GM04504 (cell line): Measurements from ENCODE around the gene SLC11A1.

Experiments used
- DNase-seq: peaks from one replicate; pipeline ENCODE4 v3.0.0-alpha.2; 2012; ENCODE audit warnings: low read depth

The SLC11A1 gene, protein sequence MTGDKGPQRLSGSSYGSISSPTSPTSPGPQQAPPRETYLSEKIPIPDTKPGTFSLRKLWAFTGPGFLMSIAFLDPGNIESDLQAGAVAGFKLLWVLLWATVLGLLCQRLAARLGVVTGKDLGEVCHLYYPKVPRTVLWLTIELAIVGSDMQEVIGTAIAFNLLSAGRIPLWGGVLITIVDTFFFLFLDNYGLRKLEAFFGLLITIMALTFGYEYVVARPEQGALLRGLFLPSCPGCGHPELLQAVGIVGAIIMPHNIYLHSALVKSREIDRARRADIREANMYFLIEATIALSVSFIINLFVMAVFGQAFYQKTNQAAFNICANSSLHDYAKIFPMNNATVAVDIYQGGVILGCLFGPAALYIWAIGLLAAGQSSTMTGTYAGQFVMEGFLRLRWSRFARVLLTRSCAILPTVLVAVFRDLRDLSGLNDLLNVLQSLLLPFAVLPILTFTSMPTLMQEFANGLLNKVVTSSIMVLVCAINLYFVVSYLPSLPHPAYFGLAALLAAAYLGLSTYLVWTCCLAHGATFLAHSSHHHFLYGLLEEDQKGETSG

DNA sequence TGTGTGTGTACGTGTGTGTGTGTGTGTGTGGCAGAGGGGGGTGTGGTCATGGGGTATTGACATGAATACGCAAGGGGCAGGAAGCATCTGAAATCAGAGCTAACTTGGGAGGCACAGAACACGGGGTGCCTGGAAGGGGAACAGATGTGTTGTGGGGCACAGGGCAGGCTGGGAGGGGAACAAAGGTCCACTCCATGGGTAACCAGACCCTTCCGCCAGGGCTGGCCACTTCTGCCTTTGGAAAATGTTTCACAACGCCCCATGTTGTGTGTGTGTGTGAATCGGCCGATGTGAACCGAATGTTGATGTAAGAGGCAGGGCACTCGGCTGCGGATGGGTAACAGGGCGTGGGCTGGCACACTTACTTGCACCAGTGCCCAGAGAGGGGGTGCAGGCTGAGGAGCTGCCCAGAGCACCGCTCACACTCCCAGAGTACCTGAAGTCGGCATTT, at the start of gene SLC11A1:
Gene SLC11A1 (plus strand): TSS at position 358 of the 451 bp plus-strand sequence. CDS start 96 bp downstream, outside the sequence.
- no peak for DNase-seq

DNA sequence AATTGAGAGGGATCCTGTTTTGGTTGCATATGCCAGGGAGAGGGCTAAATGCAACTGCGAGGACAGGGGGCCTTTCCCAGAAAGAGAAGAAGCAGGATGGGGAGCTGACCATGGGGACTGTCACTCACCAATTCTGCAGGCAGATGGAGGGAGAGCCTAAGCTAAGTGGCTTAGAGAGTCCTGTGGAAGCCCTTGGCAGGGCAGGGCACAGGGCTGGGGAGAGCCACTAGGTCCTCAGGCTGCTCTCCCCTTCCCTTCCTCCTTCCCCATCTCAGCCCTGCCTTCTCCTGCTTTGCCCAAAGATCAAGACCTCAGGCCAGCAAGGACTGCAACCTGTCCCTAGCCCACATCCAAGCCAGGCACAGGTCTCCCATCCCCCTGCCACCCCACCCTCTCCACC, 49.8 kb upstream of the SLC11A1 start:
- no peak for DNase-seq

DNA sequence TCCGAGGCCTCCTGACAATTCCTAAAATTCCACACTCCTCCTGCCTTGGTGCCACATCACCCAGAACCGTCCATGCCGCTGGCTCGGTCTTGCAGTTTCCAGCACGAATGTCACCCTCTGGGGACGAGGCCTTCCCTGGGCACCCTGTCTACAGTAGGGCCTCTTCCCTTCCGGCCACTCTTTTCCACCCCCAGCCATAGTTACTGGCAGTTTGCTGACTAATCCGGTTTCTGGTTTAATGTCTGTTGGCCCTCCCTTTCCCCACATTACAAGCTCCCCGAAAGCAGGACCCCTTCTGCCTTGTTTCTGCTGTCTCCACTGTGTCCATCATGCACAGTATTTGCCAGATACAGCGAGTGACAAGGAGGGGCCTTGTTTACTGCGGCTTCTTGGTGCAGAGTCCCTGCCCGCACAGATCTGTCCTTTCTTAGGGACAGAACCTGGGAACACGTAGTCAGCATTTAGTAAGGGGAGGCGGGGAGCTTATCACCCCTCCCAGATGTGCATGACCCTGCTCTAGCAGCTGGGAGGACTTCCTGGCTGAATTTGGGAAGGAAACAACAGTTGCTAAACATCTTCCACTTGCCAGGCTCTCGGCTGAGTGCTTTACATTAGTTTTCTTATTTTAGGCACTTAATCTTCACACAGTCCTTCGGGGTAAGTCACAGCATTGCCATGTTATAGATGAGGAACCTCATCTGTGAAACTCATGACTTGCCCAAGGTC, 49.0 kb upstream of the SLC11A1 start:
- DNase-seq = no peak

DNA sequence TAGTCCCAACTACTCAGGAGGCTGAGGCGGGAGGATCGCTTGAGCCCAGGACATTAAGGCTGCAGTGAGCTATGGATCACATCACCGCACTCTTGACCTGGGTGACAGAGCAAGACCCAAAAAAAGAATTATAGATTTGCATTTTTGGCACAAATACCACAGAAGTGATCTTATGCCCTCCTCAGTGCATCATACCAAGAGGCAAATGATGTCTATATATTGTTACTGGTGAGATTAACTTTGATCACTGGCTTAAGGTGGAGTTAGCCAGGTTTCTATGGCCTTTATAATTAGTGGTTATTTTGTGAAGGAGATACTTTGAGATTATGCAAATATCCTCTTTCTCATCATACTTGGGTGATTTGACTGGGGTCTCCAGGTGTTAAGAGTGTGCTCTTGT, 47.5 kb upstream of the SLC11A1 start:
- DNase-seq = no peak

DNA sequence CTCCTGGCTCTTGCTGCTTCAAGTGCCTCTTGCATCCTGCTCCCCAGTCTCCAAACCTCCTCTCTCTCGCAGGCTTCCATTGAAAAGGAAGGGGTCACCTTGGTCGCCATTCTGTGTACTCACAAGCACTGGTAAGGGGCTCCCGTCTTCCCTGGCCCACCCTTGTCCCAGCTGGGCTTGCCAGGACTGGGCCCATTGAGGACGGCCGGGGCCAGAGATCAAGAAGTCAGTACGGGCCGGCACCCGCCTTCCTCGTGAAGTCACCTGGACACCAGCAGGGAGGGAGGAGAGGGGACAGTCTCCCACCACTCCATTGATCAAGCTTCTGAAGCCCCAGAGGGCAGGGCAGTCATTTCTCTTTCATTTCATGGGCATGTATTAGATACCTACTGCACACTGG, 41.4 kb upstream of the SLC11A1 start:
- no peak for DNase-seq

DNA sequence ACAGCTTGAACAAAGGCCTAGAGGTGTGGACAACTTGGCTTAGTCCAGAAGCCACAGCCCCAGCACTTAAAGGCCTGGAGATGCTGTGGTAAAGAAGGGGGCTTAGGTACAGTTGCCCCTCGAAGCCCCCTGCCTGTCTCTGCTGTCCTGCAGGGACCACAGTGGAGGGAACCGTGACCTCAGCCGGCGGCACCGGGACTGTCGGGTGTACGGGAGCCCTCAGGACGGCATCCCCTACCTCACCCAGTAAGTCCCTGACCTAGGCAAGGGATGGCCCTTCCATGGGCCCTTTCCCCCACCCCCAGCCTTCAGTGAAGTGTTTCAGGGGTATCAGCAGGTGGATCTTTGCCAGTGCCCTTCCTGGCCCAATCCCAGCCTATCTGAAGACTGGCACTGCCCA, 40.7 kb upstream of the SLC11A1 start:
- no peak for DNase-seq

DNA sequence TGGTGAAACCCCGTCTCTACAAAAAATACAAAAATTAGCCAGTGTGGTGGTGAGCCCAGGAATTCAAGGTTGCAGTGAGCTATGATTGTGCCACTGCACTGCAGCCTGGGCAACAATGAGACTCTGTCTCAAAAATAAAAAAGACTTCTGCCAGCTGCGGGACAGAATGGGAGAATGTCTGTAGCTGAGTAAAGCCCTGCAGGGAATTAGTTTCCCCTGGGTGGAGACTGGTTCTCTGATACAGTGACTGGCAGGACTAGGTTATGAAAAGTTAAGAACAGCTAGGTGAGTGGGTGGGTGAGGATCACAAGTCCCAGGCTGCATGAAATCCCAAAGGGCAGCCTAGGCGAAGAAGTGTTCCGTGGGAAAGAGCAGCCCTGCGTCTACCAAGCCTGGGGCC, 39.2 kb upstream of the SLC11A1 start:
- DNase-seq = no peak

DNA sequence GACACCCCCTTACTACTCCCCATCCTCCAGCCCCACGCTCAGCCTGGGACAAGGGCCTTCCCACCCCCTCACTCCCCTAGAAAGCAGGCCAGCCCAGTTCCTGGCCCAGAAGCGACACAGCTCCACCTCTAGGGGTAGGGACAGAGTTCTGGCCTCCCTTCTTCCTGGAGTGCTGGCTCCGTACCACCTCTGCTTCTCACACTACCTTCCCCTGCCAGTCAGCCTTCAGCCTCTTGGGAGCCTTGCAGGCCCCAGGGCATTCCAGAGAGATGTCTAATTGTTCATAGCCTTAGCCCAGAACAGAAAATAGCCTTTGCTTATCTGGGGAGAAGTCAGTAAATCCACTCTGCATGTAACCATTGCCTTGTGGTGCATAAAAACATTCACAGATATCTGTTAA, 38.5 kb upstream of the SLC11A1 start:
- DNase-seq = no peak

DNA sequence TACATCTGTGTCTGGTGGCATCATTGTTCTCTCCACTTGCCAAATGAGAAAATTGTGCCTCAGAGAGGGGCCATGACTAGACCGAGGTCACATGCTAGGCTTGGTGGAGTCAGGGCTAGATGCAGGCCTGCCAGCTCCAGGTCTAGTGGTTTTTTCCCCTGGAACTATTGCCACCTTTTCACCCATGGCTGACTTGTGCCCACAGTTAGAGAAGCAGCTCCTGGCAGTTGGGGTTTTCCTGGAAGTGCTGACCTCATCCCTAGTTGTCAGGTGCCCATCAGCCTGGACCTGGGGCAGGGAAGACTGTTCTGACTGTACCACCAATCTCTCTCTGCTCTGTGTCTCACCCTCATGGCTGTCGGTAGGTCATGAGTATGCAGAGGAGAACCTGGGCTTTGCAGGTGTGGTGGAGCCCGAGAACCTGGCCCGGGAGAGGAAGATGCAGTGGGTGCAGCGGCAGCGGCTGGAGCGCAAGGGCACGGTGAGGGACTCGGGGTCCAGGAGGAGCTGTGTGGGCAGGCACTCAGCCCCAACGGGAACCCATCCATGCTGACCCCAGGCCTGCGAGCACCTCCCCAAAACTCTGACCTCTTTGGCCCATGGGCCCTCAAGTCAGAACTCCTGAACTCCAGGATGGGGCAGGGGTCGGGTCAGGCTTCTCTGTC, 37.9 kb upstream of the SLC11A1 start:
- DNase-seq = no peak

DNA sequence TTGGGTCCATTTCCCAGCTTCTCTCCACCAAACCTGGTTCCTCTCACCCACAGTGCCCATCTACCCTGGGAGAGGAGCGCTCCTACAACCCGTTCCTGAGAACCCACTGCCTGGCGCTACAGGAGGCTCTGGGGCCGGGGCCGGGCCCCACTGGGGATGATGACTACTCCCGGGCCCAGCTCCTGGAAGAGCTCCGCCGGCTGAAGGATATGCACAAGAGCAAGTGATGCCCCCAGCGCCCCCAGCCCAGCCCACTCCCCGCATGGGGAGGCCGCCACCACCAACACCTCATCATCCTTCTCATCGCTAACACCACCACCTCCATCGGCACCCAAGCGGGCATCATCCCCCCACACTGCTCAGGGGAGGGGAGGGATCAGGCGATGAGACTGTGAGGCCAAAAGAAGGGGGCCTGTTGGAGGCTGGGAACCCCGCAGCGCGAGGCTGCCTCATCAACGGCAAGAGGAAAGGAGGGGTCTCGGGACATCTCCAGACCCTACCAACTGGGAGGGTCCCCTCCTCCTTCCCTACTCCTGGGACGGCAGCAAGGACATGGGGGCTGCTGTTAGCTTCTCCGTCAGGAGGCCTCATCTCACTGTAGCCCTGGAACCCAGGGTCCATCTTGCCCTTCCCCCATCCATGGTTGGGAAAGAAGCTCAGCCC, 37.2 kb upstream of the SLC11A1 start:
- DNase-seq = no peak

DNA sequence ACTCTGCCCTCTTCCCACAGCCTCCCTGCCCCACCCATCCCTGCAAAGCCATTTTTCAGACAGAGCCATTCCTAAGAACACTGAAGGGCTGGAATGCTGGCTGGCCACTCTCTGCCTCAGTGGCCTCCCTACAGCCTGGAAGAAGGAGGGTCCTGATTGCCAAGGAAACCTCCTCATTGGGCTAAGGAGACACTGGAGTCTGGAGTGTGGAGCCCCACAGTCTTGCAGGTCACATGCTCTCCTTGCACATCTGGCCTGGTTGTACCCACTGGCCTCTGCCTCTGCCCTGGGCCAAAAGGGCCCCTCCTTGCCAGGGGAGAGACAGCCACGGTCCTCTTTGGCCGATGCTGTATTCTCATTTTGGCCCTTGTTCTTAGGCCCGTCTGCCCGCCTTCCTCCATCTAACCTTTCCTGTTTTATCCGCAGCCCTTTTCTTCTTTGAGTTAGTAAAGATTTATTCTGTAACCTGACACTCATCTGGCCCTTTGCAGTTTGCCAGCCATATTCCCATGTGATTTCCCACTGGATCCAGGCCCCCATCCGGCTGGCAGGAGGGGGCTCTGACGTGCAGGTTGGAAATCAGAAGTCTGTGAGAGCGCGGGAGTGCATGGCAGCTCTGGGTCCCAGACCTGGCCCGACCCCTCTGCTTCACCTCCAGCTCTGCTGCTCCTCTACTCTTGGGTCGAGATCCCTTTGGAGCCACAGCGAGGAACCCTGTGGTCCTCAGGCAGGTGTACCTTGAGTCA, 36.4 kb upstream of the SLC11A1 start:
- DNase-seq = no peak

DNA sequence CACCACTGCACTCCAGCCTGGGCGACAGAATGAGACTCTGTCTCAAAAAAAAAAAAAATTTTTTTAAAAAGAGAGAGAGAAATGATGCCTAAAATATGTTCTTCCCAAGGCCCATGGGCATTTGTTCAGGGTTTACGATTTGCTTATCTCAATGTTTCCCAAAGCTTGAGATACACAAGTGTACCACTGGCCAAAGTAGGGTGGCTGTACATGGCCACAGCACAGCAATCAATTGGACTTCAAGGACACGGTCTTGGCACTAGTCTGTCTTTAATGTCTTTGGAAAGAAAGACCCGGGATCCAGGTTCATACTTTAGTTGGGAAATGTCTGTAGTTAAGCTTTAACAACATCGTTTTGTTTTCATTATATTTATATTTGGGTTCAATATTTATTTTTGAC, 34.9 kb upstream of the SLC11A1 start:
- DNase-seq = no peak

DNA sequence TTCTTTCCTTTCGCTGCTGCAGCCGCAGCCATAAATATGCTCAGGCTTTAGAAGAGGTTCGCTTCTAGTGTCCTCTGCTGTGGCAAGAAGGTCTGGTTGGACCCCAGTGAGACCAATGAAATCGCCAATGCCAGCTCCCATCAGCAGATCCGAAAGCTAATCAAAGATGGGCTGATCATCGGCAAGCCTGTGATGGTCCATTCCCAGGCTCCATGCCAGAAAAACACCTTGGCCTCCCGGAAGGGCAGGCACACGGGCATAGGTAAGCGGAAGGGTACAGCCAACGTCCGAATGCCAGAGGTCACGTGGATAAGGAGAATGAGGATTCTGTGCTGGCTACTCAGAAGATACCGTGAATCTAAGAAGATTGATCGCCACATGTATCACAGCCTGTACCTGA, 28.0 kb upstream of the SLC11A1 start:
- no peak for DNase-seq

DNA sequence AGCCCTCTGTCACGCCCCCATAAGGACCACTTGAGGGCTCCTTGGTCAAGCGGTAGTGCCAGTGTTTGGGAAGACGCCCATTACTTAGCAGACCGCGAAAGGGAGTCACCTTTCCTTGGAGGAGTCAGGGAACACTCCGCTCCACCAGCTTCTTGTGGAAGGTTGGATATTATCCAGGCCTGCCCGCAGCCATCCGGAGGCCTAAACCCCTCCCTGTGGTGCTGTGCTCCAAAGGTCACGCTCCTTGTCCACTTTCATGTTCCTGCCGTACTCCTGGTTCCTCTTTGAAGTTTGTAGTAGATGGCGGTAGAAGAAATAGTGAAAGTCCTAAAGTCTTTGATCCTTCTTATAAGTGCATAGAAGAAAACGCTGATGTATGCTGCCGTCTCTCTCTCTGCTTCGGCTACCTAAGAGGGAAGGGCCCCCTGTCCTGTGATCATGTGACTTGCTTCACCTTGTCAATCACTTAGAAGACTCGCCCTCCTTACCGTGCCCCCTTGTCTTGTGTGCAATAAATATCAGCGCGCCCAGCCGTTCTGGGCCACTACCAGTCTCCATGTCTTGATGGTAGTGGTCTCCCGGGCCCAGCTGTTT, 27.1 kb upstream of the SLC11A1 start:
- DNase-seq = no peak

DNA sequence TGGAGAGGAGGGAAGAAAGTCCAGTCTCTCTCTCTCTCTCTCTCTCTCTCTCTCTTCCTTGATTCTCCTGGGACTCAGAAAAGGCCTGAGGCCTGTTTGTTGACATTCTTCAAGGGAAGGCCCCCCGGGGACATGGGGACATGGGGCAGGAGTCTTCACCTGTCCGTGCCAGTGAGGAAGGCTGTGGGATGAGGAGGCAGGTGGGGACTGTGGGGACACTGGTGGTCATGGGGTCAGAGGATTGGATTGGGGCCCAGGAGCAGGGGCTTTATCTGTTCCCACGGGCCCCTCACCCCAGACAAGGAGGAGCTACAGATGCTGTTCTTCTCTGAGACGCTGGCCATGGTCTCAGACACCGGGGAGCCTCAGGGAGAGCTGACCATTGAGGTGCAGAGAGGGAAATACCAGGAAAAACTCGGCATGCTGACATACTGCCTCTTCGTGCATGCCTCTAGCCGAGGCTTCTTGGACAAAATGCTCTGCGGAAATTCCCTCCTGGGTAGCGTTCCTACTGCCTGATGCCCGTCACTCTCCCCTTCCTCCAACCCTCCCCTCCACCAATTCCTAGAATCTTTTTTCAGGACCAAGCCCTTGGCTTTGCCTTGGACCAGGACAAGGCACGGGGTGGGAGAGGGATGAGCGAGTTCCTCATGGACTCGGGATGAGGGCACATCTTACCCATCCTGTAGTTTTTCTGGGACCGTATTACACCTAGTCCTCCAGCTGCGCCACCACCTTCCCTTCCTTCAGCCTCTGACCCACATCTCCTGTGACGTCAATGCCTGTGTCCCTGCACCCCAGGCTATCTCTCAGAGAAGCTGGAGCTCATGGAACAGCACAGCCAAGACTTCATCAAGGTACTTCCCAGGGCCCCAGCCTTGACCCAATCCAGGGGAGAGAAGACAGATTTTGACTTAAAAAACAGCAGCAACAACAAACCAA, 24.6 kb upstream of the SLC11A1 start:
- DNase-seq = no peak

DNA sequence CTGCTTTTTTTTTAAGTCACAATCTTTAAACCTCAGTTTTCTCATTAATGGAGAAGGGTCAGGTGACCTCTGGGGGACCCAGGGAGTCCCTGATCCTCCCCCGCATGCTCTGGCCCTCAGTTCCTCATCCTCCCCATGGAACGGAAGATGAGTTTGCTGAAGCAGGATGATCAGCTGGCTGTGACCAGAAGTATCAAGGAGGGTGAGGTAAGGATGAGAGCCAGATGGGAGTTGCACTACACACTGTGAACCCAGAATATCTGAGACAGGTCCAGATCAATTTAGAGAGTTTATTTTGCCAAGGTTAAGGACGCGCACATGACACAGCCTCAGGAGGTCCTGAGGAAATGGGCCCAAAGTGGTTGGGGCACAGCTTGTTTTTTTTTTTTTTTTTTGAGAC, 21.6 kb upstream of the SLC11A1 start:
- DNase-seq = no peak

DNA sequence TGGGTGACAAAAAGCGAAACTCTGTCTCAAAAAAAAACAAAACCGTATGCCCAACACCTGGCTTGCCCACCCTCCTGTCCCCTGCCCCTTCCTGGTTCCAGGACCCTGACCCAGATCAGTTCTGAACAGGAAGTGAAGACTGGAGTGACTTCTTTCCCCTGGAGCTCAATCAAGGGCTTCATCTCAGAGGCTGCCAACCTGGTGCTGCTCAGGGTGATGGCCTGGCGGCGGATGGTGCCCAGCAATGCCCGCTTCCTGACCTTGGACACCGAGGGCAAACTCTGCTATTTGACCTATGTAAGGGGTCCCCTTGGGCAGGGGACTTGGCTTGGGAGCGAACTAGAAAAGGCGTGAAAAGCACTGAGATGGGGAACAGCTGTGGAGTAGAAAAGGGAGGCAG, 19.5 kb upstream of the SLC11A1 start:
- no peak for DNase-seq

DNA sequence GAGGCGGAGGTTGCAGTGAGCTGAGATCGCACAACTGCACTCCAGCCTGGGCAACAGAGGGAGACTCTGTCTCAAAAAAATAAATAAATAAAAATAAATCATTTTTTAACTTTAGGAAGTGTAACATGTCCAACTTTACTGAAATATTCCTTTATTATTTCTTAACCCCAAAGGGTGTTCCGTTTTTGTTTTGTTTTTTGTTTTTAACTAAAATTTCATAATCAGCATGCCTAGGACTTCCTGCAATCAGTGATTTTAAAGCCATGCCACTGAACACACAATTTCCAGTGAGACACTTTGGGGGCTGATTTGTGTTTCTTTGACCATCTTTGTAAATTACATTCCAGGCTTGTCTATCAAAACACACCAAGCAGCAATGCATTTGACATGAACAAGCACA, 18.3 kb upstream of the SLC11A1 start:
- no peak for DNase-seq

DNA sequence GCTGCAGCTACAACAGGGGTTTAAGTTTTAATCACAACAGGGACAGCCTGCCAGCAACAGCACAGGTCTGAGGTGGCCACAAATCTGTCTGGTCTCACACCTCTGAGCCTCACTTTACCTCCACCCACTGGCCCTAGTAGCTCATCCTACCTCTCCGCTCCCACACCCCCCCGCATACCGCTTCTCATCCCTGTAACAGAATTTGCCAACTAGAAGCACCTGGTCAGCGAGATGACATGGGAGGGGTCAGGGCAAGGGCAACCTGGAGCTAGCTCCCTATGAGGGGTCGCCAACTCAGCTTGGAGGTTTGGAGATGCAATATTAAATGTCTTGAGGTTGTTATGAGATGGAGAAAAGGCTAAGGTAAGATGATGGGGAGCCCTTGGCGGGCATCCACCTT, 17.9 kb upstream of the SLC11A1 start:
- DNase-seq = no peak
